Neuronal stem cell (in vitro differentiated cells): Measurements from ENCODE around the gene KNSTRN.

ENCODE experiments used
- DNase-seq: peaks from one replicate; pipeline ENCODE4 v3.0.0-alpha.2; 2013; ENCODE audit warnings: low spot score
- H2AFZ ChIP-seq: one replicate; pipeline ENCODE4 v1.6.1; 2013; ENCODE audit warnings: mild to moderate bottlenecking, low read length, inconsistent platforms
- H2AK5ac ChIP-seq: 2 replicates; pipeline ENCODE4 v1.6.1; 2013; ENCODE audit warnings: low read depth, mild to moderate bottlenecking, inconsistent platforms, low read length, moderate library complexity, mixed read lengths
- H2BK120ac ChIP-seq: 2 replicates; pipeline ENCODE4 v1.6.1; 2013; ENCODE audit warnings: low read depth, mild to moderate bottlenecking, inconsistent platforms, low read length, moderate library complexity, mixed read lengths
- H2BK12ac ChIP-seq: one replicate; pipeline ENCODE4 v1.6.1; 2013; ENCODE audit warnings: low read length, inconsistent platforms
- H2BK15ac ChIP-seq: 2 replicates; pipeline ENCODE4 v1.6.1; 2013; ENCODE audit warnings: mild to moderate bottlenecking, low read length, inconsistent platforms, mixed read lengths
- H2BK5ac ChIP-seq: one replicate; pipeline ENCODE4 v1.6.1; 2013; ENCODE audit warnings: inconsistent platforms, mild to moderate bottlenecking, low read length, moderate library complexity
- H3K14ac ChIP-seq: one replicate; pipeline ENCODE4 v1.6.1; 2013; ENCODE audit warnings: low read length, inconsistent platforms
- H3K18ac ChIP-seq: 2 replicates; pipeline ENCODE4 v1.6.1; 2013; ENCODE audit warnings: low read length, inconsistent platforms
- H3K23ac ChIP-seq: 2 replicates; pipeline ENCODE4 v1.6.1; 2013; ENCODE audit warnings: low read depth, mild to moderate bottlenecking, mixed read lengths, low read length, inconsistent platforms; ENCODE audit not compliant: poor library complexity
- H3K27ac ChIP-seq: replicated peaks from 3 replicates; pipeline ENCODE4 v1.5.1; 2013; ENCODE audit warnings: low read length, inconsistent platforms
- H3K27me3 ChIP-seq, 3 experiments: 2 replicates each; pipeline ENCODE4 v1.6.1; 2013; ENCODE audit warnings: low read length in 3 of 3, mild to moderate bottlenecking in 2 of 3, inconsistent platforms in 1 of 3, low read depth in 1 of 3, mixed read lengths in 1 of 3, moderate library complexity in 1 of 3; ENCODE audit not compliant: control insufficient read depth in 3 of 3, insufficient read depth in 3 of 3
- H3K36me3 ChIP-seq, 2 donors: replicated peaks in 1 of 2; 2 replicates each; pipeline ENCODE4 v1.6.1; 2013; ENCODE audit warnings: low read length in 2 of 2; ENCODE audit not compliant: control insufficient read depth in 2 of 2, insufficient read depth in 2 of 2
- H3K4ac ChIP-seq: 2 replicates; pipeline ENCODE4 v1.6.1; 2013; ENCODE audit warnings: inconsistent platforms, mild to moderate bottlenecking, low read length, moderate library complexity
- H3K4me1 ChIP-seq, 2 donors: 1 replicate in 1 of 2; 2 replicates in 1 of 2; pipeline ENCODE4 v1.6.1; 2013; ENCODE audit warnings: low read length in 2 of 2, low read depth in 1 of 2; ENCODE audit not compliant: control insufficient read depth in 2 of 2, insufficient read depth in 1 of 2
- H3K4me2 ChIP-seq: one replicate; pipeline ENCODE4 v1.6.1; 2013; ENCODE audit warnings: mild to moderate bottlenecking, low read length, inconsistent platforms; ENCODE audit not compliant: insufficient read depth, poor library complexity, severe bottlenecking
- H3K4me3 ChIP-seq, 2 donors: 2 replicates each; pipeline ENCODE4 v1.5.1; 2013; ENCODE audit warnings: low read length in 2 of 2, mild to moderate bottlenecking in 2 of 2, inconsistent platforms in 1 of 2, moderate library complexity in 1 of 2
- H3K79me1 ChIP-seq: one replicate; pipeline ENCODE4 v1.6.1; 2013; ENCODE audit warnings: low read depth, mild to moderate bottlenecking, inconsistent platforms, low read length, moderate library complexity
- H3K9ac ChIP-seq: one replicate; pipeline ENCODE4 v1.6.1; 2013; ENCODE audit warnings: mild to moderate bottlenecking, low read depth, low read length, inconsistent platforms; ENCODE audit not compliant: poor library complexity
- H3K9me3 ChIP-seq, 2 donors: replicated peaks in 1 of 2; 2 replicates each; pipeline versions ENCODE3 to v1.6.1; 2013; ENCODE audit warnings: low read length in 2 of 2, mild to moderate bottlenecking in 2 of 2, inconsistent platforms in 1 of 2, low read depth in 1 of 2, mixed read lengths in 1 of 2, moderate library complexity in 1 of 2; ENCODE audit not compliant: control insufficient read depth in 2 of 2, insufficient read depth in 1 of 2
- H4K8ac ChIP-seq: one replicate; pipeline ENCODE4 v1.6.1; 2013; ENCODE audit warnings: low read depth, mild to moderate bottlenecking, inconsistent platforms, low read length, moderate library complexity
- H4K91ac ChIP-seq: one replicate; pipeline ENCODE4 v1.6.1; 2013; ENCODE audit warnings: low read length, low read depth, mild to moderate bottlenecking, inconsistent platforms; ENCODE audit not compliant: poor library complexity
- WGBS, 2 donors: extraction: QIAGEN DNeasy Blood & Tissue Kit; methylation state at CpG; one replicate each; pipeline ENCODE4 v1.1.7; 2013; ENCODE audit warnings: missing lambda C conversion rate in 2 of 2, mixed read lengths in 1 of 2; ENCODE audit not compliant: insufficient read length in 2 of 2, insufficient replicate concordance in 1 of 2; ENCODE audit errors: extremely low coverage in 2 of 2; 5-methylcytosine and 5-hydroxymethylcytosine counted together

KNSTRN gene

GRCh38 chr15:40358471-40359353, 23.8 kb upstream of the KNSTRN start:
- H2AFZ ChIP-seq = peak overlapping the region; percentile 97
- no peak overlapping the region for H2AK5ac ChIP-seq
- H3K9me3 ChIP-seq = no peaks in the 10 kb centered on the region
- H3K79me1 ChIP-seq = no peaks in the 10 kb centered on the region
- peak overlapping the region; percentile 46 for H3K18ac ChIP-seq
- peaks cover 0 to 80% (median 21%) of the 10 kb centered on the region in 3 experiments for H3K27me3 ChIP-seq
- no peak overlapping the region for H2BK15ac ChIP-seq
- H3K4me1 ChIP-seq = peaks cover 13 to 15% of the 10 kb centered on the region in 2 donors
- H3K14ac ChIP-seq = no peak overlapping the region
- no peaks in the 10 kb centered on the region for H3K36me3 ChIP-seq
- no peak overlapping the region for H2BK12ac ChIP-seq
- H2BK120ac ChIP-seq = no peak overlapping the region
- DNase-seq = no peak
- H4K91ac ChIP-seq = no peak overlapping the region
- peak overlapping the region; percentile 53 to 65 for H3K4me3 ChIP-seq
- peak overlapping the region; percentile 90 for H3K4me2 ChIP-seq
- peak overlapping the region; percentile 60 for H3K23ac ChIP-seq
- H3K4ac ChIP-seq = no peak overlapping the region
- WGBS, 2 donors = no CpG with 5 or more reads among the region's 31 CpGs
- H3K27ac ChIP-seq = no peak overlapping the region
- peak overlapping the region; percentile 38 for H3K9ac ChIP-seq
- H2BK5ac ChIP-seq = no peak overlapping the region
- H4K8ac ChIP-seq = no peak overlapping the region

DNA sequence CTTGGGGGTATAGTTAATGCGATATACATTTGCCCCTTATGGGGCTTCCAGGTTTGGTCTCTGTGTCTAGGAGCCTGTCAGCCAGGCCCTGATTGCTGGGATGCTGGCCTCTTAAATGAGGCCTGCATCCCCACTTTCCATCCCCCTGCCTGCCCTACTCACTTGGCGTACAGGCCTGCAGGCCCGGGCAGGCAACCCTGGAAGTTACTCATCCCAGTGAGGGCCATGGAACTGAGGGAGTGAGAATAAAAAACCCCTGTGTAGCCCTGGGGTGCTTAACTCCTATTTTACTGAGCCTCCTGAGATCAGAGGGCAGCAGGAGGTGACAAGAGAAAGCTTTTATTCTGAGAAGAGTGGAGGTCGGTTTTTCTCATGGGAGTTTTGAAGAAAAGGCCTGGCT, 22.5 kb upstream of the KNSTRN start:
- Histone ChIP-seq H2BK5ac (no peak overlapping the region), H4K91ac (no peak overlapping the region), H2BK12ac (no peak overlapping the region), H3K27ac (no peak overlapping the region), H3K4ac (no peak overlapping the region), H2AK5ac (no peak overlapping the region), H2BK15ac (no peak overlapping the region), H3K4me2 (no peak overlapping the region), H3K4me1 (peaks cover 9 to 10% of the 10 kb centered on the region in 2 donors), H3K18ac (no peak overlapping the region), H3K36me3 (no peaks in the 10 kb centered on the region), H3K27me3 (peaks cover 0 to 80% (median 21%) of the 10 kb centered on the region in 3 experiments), H3K9ac (no peak overlapping the region), H3K14ac (no peak overlapping the region), H2AFZ (no peak overlapping the region), H3K9me3 (no peaks in the 10 kb centered on the region), H3K79me1 (no peaks in the 10 kb centered on the region), H2BK120ac (no peak overlapping the region), H3K4me3 (no peak overlapping the region), H4K8ac (no peak overlapping the region), H3K23ac (no peak overlapping the region)
- no peak for DNase-seq
- WGBS, 2 donors = no CpG with 5 or more reads among the region's 4 CpGs

DNA sequence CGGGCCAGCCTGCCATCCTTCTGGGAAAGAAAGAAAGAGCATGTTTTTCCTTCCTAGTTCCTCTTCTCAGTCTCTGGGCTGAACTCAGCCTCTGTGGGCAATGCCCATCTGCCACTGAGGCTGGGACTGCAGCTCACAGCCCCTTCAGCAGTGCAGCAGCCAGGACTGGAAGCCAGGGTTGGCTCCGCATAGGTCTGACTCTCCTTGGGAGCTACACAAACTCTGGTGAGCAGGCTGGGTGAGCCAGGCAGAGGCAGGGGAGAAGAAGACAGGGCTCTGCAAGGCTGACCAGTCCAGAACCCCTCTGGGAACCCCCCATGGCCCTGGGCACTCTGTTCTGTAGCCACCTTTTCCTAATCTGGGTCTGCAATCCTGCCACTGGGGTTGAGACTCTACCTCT, 20.9 kb upstream of the KNSTRN start:
- no CpG with 5 or more reads among the region's 2 CpGs for WGBS, 2 donors
- no peak overlapping the region for H2BK12ac ChIP-seq
- no peak overlapping the region for H2BK15ac ChIP-seq
- no peak overlapping the region for H3K4ac ChIP-seq
- no peak overlapping the region for H3K9ac ChIP-seq
- no peak overlapping the region for H3K4me2 ChIP-seq
- H3K4me3 ChIP-seq = no peak overlapping the region
- H2BK5ac ChIP-seq = no peak overlapping the region
- no peak overlapping the region for H3K14ac ChIP-seq
- no peak overlapping the region for H4K8ac ChIP-seq
- H3K9me3 ChIP-seq = no peaks in the 10 kb centered on the region
- no peak overlapping the region for H4K91ac ChIP-seq
- DNase-seq = no peak
- H3K79me1 ChIP-seq = no peaks in the 10 kb centered on the region
- H3K4me1 ChIP-seq = peaks cover 9 to 10% of the 10 kb centered on the region in 2 donors
- no peak overlapping the region for H3K23ac ChIP-seq
- H3K36me3 ChIP-seq = no peaks in the 10 kb centered on the region
- no peak overlapping the region for H3K27ac ChIP-seq
- no peak overlapping the region for H2AFZ ChIP-seq
- no peak overlapping the region for H2BK120ac ChIP-seq
- H2AK5ac ChIP-seq = no peak overlapping the region
- no peak overlapping the region for H3K18ac ChIP-seq
- H3K27me3 ChIP-seq = peaks cover 0 to 82% (median 25%) of the 10 kb centered on the region in 3 experiments

GRCh38 chr15:40363611-40364010, 18.9 kb upstream of the KNSTRN start:
- Histone ChIP-seq H4K91ac (no peak overlapping the region), H3K4me1 (peaks cover 3 to 10% of the 10 kb centered on the region in 2 donors), H3K18ac (no peak overlapping the region), H4K8ac (no peak overlapping the region), H3K36me3 (no peaks in the 10 kb centered on the region), H3K9ac (no peak overlapping the region), H3K4me3 (no peak overlapping the region), H2BK15ac (no peak overlapping the region), H3K27me3 (peaks cover 0 to 89% (median 36%) of the 10 kb centered on the region in 3 experiments), H2BK12ac (no peak overlapping the region), H3K23ac (no peak overlapping the region), H2BK5ac (no peak overlapping the region), H3K9me3 (no peaks in the 10 kb centered on the region), H3K14ac (no peak overlapping the region), H3K4me2 (no peak overlapping the region), H3K4ac (no peak overlapping the region), H3K79me1 (no peaks in the 10 kb centered on the region), H3K27ac (no peak overlapping the region), H2AK5ac (no peak overlapping the region), H2AFZ (no peak overlapping the region), H2BK120ac (peak overlapping the region; percentile 20)
- no peak for DNase-seq
- WGBS, 2 donors = no CpG with 5 or more reads among the region's 8 CpGs
